Measurements from ENCODE around the gene MECP2.

Gene MECP2

DNA sequence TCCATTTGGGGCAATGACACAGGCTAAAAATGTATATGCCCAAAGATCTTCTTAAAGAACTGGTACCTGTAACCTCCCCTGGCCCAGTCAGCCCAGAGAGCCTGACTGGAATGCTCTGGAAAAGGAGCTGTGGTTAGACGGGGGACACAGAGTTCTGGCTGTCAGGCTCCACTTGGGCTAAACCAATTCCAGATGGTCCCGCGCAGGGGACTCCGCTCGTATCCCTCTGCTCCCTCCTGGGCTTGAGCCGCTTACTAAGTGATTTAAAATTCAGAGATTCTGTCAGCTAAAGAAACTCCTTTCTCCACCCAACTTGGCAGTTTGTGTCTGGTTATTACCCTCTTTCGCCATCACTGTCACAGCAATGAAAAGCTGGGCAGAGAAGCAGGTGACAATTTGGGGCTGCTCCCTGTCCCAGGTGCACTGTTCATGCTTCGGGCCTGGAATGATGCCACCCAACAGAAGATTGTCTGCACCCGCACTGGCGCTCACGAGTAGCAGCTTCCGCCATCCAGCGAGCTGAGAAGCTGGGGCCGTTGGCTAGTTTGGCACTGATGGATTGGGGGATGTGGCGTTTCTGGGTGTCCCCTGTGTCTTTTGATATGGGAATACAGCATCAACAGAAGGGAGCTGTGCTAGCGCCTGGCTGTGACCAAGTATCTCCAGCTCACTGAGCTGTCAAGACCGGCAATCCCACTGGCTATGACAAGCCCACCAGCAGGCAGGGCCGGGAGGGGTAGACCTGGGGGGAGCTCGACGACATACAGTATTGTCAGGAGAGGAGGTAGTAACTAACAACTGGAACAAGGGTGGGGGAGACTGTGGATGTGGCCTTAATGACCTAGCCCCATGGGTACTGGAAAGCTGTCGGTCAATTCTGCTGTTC lies 71.1 kb downstream of the MECP2 start:
- Histone ChIP-seq H3K27ac (replicated peaks) (no peak overlapping the region), H3K27me3 (ENCODE audit: insufficient read depth, poor library complexity, severe bottlenecking) (no peaks in the 10 kb centered on the region), H3K4me3 (replicated peaks; ENCODE audit: insufficient read depth, low read length) (no peak overlapping the region)
- no peak for DNase-seq (ENCODE audit: low read depth in 1 of 2, low spot score in 1 of 2)
- TF ChIP-seq GABPA (IDR thresholded peaks at IDR 0.05; ENCODE audit: low read depth) (no peak), POLR2AphosphoS5 (IDR thresholded peaks at IDR 0.05; ENCODE audit: low read depth) (no peak), SPI1 (IDR thresholded peaks at IDR 0.05; ENCODE audit: borderline replicate concordance, low read depth) (no peak)
- TF ChIP-seq, protein P1, sequence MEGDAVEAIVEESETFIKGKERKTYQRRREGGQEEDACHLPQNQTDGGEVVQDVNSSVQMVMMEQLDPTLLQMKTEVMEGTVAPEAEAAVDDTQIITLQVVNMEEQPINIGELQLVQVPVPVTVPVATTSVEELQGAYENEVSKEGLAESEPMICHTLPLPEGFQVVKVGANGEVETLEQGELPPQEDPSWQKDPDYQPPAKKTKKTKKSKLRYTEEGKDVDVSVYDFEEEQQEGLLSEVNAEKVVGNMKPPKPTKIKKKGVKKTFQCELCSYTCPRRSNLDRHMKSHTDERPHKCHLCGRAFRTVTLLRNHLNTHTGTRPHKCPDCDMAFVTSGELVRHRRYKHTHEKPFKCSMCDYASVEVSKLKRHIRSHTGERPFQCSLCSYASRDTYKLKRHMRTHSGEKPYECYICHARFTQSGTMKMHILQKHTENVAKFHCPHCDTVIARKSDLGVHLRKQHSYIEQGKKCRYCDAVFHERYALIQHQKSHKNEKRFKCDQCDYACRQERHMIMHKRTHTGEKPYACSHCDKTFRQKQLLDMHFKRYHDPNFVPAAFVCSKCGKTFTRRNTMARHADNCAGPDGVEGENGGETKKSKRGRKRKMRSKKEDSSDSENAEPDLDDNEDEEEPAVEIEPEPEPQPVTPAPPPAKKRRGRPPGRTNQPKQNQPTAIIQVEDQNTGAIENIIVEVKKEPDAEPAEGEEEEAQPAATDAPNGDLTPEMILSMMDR (IDR thresholded peaks at IDR 0.05; ENCODE audit: insufficient read depth, low read length) = no peak
- TF ChIP-seq, protein P2, sequence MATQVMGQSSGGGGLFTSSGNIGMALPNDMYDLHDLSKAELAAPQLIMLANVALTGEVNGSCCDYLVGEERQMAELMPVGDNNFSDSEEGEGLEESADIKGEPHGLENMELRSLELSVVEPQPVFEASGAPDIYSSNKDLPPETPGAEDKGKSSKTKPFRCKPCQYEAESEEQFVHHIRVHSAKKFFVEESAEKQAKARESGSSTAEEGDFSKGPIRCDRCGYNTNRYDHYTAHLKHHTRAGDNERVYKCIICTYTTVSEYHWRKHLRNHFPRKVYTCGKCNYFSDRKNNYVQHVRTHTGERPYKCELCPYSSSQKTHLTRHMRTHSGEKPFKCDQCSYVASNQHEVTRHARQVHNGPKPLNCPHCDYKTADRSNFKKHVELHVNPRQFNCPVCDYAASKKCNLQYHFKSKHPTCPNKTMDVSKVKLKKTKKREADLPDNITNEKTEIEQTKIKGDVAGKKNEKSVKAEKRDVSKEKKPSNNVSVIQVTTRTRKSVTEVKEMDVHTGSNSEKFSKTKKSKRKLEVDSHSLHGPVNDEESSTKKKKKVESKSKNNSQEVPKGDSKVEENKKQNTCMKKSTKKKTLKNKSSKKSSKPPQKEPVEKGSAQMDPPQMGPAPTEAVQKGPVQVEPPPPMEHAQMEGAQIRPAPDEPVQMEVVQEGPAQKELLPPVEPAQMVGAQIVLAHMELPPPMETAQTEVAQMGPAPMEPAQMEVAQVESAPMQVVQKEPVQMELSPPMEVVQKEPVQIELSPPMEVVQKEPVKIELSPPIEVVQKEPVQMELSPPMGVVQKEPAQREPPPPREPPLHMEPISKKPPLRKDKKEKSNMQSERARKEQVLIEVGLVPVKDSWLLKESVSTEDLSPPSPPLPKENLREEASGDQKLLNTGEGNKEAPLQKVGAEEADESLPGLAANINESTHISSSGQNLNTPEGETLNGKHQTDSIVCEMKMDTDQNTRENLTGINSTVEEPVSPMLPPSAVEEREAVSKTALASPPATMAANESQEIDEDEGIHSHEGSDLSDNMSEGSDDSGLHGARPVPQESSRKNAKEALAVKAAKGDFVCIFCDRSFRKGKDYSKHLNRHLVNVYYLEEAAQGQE (IDR thresholded peaks at IDR 0.05; ENCODE audit: insufficient replicate concordance, low read depth) = no peak

DNA sequence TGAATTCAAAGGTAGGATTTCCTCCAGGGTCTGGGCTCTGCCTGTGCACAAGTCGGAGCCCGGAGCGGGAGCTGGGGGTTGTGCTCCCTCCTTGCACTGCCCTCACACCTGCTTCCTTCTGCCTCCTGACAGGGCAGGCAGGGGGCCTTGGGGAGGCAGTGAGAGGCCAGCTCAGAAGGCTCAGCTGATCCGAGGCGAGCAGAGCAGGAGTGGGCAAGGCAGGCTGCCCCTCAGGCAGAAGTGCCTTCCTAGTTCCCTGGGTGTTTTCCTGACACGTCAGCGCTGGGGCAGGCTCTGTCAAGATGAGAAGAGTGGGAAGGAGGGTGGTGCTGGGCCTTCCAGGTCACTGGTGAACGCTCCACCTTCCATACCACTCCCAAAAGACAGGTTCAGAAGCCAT lies 72.3 kb downstream of the MECP2 start:
- H3K27ac ChIP-seq (replicated peaks) = no peak overlapping the region; the same call in 1 of the 2 replicates
- TF ChIP-seq SPI1 (IDR thresholded peaks at IDR 0.05; ENCODE audit: borderline replicate concordance, low read depth) (no peak), GABPA (IDR thresholded peaks at IDR 0.05; ENCODE audit: low read depth) (no peak), POLR2AphosphoS5 (IDR thresholded peaks at IDR 0.05; ENCODE audit: low read depth) (no peak)
- TF ChIP-seq, protein P1 (IDR thresholded peaks at IDR 0.05; ENCODE audit: insufficient read depth, low read length) = no peak
- TF ChIP-seq, protein P2 (IDR thresholded peaks at IDR 0.05; ENCODE audit: insufficient replicate concordance, low read depth) = no peak
- no peak overlapping the region for H3K4me3 ChIP-seq (replicated peaks; ENCODE audit: insufficient read depth, low read length)
- no peak for DNase-seq (ENCODE audit: low read depth in 1 of 2, low spot score in 1 of 2)
- no peaks in the 10 kb centered on the region for H3K27me3 ChIP-seq (ENCODE audit: insufficient read depth, poor library complexity, severe bottlenecking)

DNA sequence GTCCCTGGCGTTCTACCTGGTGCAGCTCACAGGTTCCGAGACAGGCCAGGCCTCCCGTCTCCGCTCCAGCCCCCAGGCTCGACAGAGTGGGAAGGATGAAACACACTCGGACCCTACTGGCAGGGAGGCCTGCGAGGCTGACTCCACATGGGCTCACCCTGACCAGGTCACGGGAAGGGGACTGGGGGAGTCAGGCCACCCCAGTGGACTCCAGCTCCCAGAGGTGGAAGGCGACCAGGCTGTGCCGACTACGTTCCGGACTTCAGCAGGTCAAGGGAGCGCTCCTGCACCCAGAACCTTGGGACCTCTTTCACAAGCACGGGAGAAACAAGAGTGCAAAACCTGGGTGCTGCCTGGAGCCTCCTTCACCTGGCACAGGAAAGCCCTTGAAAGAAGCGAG lies 73.2 kb downstream of the MECP2 start:
- TF ChIP-seq, protein P1 (IDR thresholded peaks at IDR 0.05; ENCODE audit: insufficient read depth, low read length) = no peak
- no peak for TF ChIP-seq SPI1 (IDR thresholded peaks at IDR 0.05; ENCODE audit: borderline replicate concordance, low read depth)
- no peak for TF ChIP-seq GABPA (IDR thresholded peaks at IDR 0.05; ENCODE audit: low read depth)
- TF ChIP-seq, protein P2 (IDR thresholded peaks at IDR 0.05; ENCODE audit: insufficient replicate concordance, low read depth) = no peak
- TF ChIP-seq POLR2AphosphoS5 (IDR thresholded peaks at IDR 0.05; ENCODE audit: low read depth) = no peak
- H3K27me3 ChIP-seq (ENCODE audit: insufficient read depth, poor library complexity, severe bottlenecking) = no peaks in the 10 kb centered on the region
- no peak overlapping the region for H3K4me3 ChIP-seq (replicated peaks; ENCODE audit: insufficient read depth, low read length)
- no peak overlapping the region for H3K27ac ChIP-seq (replicated peaks)
- no peak for DNase-seq (ENCODE audit: low read depth in 1 of 2, low spot score in 1 of 2)
